Activated CD4-positive, alpha-beta memory T cell treated with anti-CD3 and anti-CD28 coated beads, Interleukin-2, amount 10 ng/mL, durations not matched to agents 7 days and 5 days (primary cell): ENCODE results near the gene ZNF425. TPM values are rescaled to one million over a fixed set of nuclear protein-coding genes. Genes with fewer than 3 reads are reported as not detected.
A peak's percentile ranks its signal among the peaks of the same experiment; 100 is the strongest.
"Not testable (repeated sequence)": the region's sequence is repeated elsewhere in the genome, so short reads cannot be mapped to it uniquely, and the experiment has no call there.

Experiments used
- CTCF ChIA-PET: fragments of 350-600 bp; sonication (Branson Sonifier 250); formaldehyde crosslinking; loops from one replicate; lab custom pipeline; 2021; ENCODE audit warnings: antibody characterized with exemption, inconsistent platforms; lab: Charles Lee
- POLR2A ChIA-PET: fragments of 350-600 bp; sonication (Branson Sonifier 250); formaldehyde crosslinking; loops from one replicate; lab custom pipeline; 2021; ENCODE audit warnings: antibody characterized with exemption; lab: Charles Lee
- DNase-seq: peaks from one replicate; pipeline ENCODE4 v3.0.0-alpha.2; 2020
- H3K27ac Mint-ChIP-seq: one replicate; pipeline ENCODE4 v1.8.0; 2021; ENCODE audit warnings: mild to moderate bottlenecking, mixed read lengths
- H3K27me3 Mint-ChIP-seq: one replicate; pipeline ENCODE4 v1.8.0; 2021; ENCODE audit warnings: mixed read lengths
- H3K36me3 Mint-ChIP-seq: one replicate; pipeline ENCODE4 v1.8.0; 2021; ENCODE audit warnings: low read depth, mixed read lengths
- H3K4me1 Mint-ChIP-seq: one replicate; pipeline ENCODE4 v1.8.0; 2021; ENCODE audit warnings: mixed read lengths
- H3K4me3 Mint-ChIP-seq: one replicate; pipeline ENCODE4 v1.8.0; 2021; ENCODE audit warnings: mild to moderate bottlenecking, mixed read lengths
- H3K9me3 Mint-ChIP-seq: one replicate; pipeline ENCODE4 v1.8.0; 2021; ENCODE audit warnings: mixed read lengths
- total RNA-seq, 2 experiments: library from RNA; stranded (reverse); gene quantifications; one replicate each; pipeline ENCODE4 v1.2.3, GENCODE V29; 2021

The ZNF425 gene
- total RNA-seq, 2 experiments from 2014 or later = 1.1 TPM

DNA sequence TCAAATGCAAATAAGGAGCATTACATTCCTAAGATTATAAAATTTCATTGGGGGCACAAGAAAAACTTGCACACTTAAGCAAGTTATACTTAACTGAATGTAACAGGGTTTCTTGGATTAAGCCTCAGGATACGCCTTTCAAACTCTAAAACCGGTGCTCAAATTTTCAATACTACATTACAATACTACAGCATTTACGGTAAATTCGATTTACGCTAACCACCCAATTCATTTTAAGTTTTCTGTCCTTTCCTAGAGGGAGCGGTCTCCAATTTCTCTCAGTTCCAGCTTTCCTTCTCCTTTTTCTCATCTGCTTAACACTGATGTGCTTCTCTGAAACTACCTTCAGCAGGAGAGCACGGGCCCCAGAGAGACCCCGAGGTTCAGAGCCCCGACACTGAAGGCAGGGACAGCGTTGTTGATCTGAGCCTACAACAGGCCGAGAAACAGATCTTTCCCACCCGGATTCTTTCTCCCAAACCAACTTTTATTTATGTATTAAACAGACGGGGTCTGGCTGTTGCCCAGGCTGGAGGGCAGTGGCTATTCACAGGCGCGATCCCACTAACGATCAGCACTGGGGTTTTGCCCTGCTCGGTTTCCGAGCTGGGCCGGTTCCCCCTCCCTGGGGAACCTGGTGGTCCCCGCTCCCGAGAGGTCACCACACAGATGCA, 798 bp downstream of the ZNF425 start:
- H3K27me3 Mint-ChIP-seq = no peaks in the 10 kb centered on the region
- H3K9me3 Mint-ChIP-seq = no peaks in the 10 kb centered on the region
- ChIA-PET POLR2A (interaction anchor here (0.6 to 4.8 kb wide), 22 partner anchors 10 to 427 kb away, joined by 3 to 83 read pairs (median 4); partner anchors contain the start of genes CUL1, PDIA4, ZNF282 and ZNF398), CTCF (interaction anchor here (0.7 to 4.1 kb wide), 17 partner anchors 10 to 335 kb away, joined by 3 to 49 read pairs (median 4); partner anchors contain the start of genes ZNF282, ZNF398 and ZNF786)
- peaks cover 27% of the 10 kb centered on the region for H3K36me3 Mint-ChIP-seq
- peak overlapping the region; percentile 100 for H3K4me3 Mint-ChIP-seq
- peak overlapping the region; percentile 99 for H3K27ac Mint-ChIP-seq
- no peak for DNase-seq
- H3K4me1 Mint-ChIP-seq = peaks cover 24% of the 10 kb centered on the region

DNA sequence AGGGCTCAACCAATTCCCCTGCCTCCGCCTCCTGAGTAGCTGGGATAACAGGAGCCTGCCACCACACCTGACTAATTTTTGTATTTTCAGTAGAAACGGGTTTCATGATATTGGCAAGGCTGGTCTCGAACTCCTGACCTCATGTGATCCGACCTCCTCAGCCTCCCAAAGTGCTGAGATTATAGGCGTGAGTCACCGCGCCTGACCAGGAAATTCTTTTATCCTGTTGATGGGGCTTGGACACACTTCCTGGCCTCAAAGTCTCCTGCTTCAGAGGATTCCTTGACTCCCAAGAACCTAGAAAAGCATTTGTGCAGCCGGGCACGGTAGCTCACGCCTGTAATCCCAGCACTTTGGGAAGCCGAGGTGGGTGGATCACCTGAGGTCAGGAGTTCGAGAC, 16.2 kb downstream of the ZNF425 start:
- POLR2A ChIA-PET = no interaction called here
- CTCF ChIA-PET = no interaction called here
- Mint-ChIP-seq H3K27me3 (no peaks in the 10 kb centered on the region), H3K36me3 (no peaks in the 10 kb centered on the region), H3K9me3 (no peaks in the 10 kb centered on the region), H3K4me3 (no peak overlapping the region), H3K27ac (no peak overlapping the region), H3K4me1 (no peaks in the 10 kb centered on the region)
- no peak for DNase-seq

DNA sequence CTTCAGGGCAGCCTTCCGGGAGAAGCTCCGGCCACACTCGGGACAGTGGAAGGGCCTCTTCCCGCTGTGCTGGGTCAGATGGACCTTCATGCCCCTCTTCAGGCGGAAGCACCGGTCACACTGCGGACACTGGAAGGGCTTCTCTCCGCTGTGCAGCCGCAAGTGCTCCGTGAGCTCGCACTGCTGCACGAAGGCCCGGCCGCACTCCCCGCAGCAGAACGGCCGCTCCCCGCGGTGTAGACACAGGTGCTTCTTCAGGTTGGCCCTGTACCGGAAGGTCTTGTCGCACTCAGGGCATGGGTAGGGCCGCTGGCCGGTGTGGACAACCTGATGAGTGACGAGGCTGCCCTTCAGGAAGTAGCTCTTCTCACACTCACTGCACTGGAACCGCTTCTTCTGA, 21.4 kb downstream of the ZNF425 start:
- no peaks in the 10 kb centered on the region for H3K27me3 Mint-ChIP-seq

DNA sequence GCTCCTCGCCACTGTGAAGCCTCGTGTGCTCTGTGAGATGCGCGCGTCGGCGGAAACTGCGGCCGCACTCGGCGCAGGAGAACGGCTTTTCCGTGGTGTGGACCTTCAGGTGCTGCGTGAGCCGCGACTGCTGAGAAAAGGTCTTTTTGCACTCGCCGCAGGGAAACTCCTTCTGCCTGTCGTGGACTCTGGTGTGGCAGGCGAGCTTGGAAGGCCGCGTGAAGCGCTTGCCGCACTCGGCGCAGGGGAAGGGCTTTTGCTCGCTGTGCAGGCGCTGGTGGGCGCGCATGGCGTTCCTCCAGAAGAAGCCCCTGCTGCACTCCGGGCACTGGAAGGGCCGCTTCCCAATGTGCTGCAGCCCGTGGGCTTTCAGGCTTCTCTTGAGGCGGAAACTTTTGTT, 21.9 kb downstream of the ZNF425 start:
- POLR2A ChIA-PET = interaction anchor here (1.0 kb wide), 1 partner anchor 22 kb away, joined by 3 read pairs; the partner anchor contains the start of gene ZNF425
- CTCF ChIA-PET = interaction anchor here (0.6 kb wide), 1 partner anchor 12 kb away, joined by 3 read pairs; no protein-coding TSS in a partner anchor
- no peaks in the 10 kb centered on the region for H3K4me1 Mint-ChIP-seq
- no peaks in the 10 kb centered on the region for H3K9me3 Mint-ChIP-seq
- H3K36me3 Mint-ChIP-seq = no peaks in the 10 kb centered on the region
- no peak overlapping the region for H3K4me3 Mint-ChIP-seq
- no peak overlapping the region for H3K27ac Mint-ChIP-seq
- DNase-seq = no peak
- no peaks in the 10 kb centered on the region for H3K27me3 Mint-ChIP-seq

More for the DNA sequence above, 21.4 kb downstream of the ZNF425 start:
- Mint-ChIP-seq H3K27ac (no peak overlapping the region), H3K36me3 (no peaks in the 10 kb centered on the region), H3K9me3 (no peaks in the 10 kb centered on the region), H3K4me3 (no peak overlapping the region), H3K4me1 (no peaks in the 10 kb centered on the region)
- ChIA-PET CTCF (interaction anchor here (0.6 kb wide), 1 partner anchor 13 kb away, joined by 3 read pairs; no protein-coding TSS in a partner anchor), POLR2A (interaction anchor here (1.0 kb wide), 1 partner anchor 22 kb away, joined by 3 read pairs; the partner anchor contains the start of gene ZNF425)
- no peak for DNase-seq

DNA sequence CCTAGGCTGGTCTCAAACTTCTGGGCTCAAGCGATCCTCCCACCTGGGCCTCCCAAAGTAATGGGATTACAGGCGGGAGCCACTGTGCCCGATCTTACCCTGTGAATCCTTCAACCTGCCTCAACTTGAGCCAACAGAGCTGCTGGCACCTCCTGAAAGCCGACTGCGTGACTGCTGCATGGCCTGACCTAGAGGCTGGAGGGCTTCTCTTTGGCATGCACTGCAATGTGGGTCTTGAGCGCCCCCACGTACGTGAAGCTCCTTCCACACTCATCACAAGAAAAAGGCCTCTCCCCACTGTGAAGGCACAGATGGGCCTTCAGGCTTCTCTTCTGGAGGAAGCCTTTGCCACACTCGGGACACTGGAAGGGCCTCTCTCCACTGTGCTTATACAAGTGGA, 22.7 kb downstream of the ZNF425 start:
- H3K4me1 Mint-ChIP-seq = no peaks in the 10 kb centered on the region
- H3K27ac Mint-ChIP-seq = no peak overlapping the region
- no peaks in the 10 kb centered on the region for H3K27me3 Mint-ChIP-seq
- no peaks in the 10 kb centered on the region for H3K36me3 Mint-ChIP-seq
- CTCF ChIA-PET = no interaction called here
- DNase-seq = no peak
- H3K4me3 Mint-ChIP-seq = no peak overlapping the region
- POLR2A ChIA-PET = no interaction called here
- no peaks in the 10 kb centered on the region for H3K9me3 Mint-ChIP-seq

DNA sequence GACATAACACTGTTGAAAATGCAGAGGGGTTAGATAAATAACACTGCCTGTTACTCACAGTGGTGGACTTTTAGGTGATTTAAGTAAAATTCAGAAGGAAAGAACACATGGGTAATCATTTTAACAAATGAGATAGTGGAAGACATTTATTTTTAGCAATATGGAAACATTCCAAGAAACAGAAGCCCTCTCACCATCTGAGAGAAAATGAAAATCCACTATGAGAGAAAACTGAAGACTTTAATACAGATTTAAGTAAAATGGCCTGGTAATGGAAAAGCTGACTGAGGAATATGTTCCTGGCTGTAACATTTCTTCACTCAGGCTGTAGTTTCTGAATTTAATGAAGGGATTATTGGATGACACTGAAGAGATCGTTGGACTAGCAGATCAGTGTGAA, 23.5 kb downstream of the ZNF425 start:
- Mint-ChIP-seq H3K4me3 (no peak overlapping the region), H3K36me3 (no peaks in the 10 kb centered on the region), H3K9me3 (no peaks in the 10 kb centered on the region), H3K27me3 (no peaks in the 10 kb centered on the region), H3K27ac (no peak overlapping the region), H3K4me1 (no peaks in the 10 kb centered on the region)
- ChIA-PET CTCF (no interaction called here), POLR2A (no interaction called here)
- DNase-seq = no peak

DNA sequence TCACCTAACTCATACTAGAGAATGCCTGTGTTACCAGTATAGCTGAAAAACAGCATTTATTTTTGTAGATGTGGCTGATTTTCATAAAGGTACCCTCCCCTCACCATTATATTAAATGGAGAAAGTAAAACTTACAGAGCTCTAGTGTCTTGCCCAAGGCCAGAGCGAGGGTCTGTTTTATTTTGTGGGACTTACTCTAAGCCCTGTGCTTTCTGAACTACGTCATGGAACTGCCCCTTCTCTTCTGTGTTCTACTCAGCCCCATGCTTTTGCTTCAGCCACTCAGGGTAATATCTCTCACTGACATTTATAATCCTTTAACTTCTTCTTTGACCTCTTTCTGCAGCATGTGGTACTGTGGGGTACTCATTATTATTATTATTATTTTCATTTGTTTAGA, 25.3 kb downstream of the ZNF425 start:
- Mint-ChIP-seq H3K27ac (no peak overlapping the region), H3K4me1 (no peaks in the 10 kb centered on the region), H3K27me3 (no peaks in the 10 kb centered on the region), H3K9me3 (no peaks in the 10 kb centered on the region), H3K36me3 (no peaks in the 10 kb centered on the region), H3K4me3 (no peak overlapping the region)
- DNase-seq = no peak
- ChIA-PET POLR2A (interaction anchor here (1.6 kb wide), 1 partner anchor 26 kb away, joined by 5 read pairs; the partner anchor contains the start of gene ZNF425), CTCF (no interaction called here)

DNA sequence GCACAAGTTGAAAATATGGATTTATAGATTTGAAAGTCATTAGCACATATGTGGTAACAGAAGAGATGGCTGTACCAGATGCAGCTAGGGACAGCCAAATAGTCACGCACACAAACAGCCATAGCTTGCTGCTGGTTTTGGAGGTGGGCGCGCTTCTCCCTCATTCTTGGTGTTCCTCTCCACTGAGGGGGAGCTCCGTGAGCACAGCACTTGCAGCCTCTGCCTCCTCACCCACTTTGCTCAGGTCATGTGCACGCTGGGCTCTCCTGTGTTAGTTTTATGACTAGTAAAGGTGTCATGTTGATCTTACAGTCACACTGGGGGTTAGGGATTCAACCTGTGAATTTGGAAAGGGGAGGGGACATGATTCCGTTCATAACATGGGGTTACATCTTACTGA, 27.1 kb downstream of the ZNF425 start:
- Mint-ChIP-seq H3K27me3 (no peaks in the 10 kb centered on the region), H3K27ac (no peak overlapping the region), H3K4me1 (no peaks in the 10 kb centered on the region), H3K4me3 (no peak overlapping the region), H3K9me3 (no peaks in the 10 kb centered on the region), H3K36me3 (no peaks in the 10 kb centered on the region)
- POLR2A ChIA-PET = interaction anchor here (0.7 kb wide), 1 partner anchor 27 kb away, joined by 3 read pairs; the partner anchor contains the start of gene ZNF425
- DNase-seq = no peak
- CTCF ChIA-PET = no interaction called here

DNA sequence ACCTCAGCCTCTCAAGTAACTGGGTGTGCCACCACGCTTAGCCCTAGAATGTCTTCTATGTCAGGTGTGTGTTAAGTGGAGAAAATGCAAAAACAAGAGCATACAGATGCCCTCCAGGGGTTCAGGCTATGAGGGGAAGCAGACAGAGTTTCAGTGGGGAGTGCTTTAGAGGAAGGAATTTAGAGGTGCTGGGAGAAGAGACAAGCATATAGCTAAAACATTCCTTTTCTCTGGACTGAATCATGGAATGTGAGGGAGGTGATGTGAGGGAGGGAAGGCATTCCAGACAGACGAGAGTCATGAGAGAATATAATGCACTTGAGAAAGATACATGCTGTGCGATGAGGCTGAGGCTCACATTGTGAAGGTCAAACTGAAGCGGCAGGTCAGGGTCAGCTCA, 29.0 kb downstream of the ZNF425 start:
- CTCF ChIA-PET = no interaction called here
- H3K9me3 Mint-ChIP-seq = no peaks in the 10 kb centered on the region
- H3K4me1 Mint-ChIP-seq = no peaks in the 10 kb centered on the region
- H3K27me3 Mint-ChIP-seq = no peaks in the 10 kb centered on the region
- H3K27ac Mint-ChIP-seq = no peak overlapping the region
- DNase-seq = no peak
- H3K4me3 Mint-ChIP-seq = no peak overlapping the region
- no peaks in the 10 kb centered on the region for H3K36me3 Mint-ChIP-seq
- POLR2A ChIA-PET = no interaction called here

DNA sequence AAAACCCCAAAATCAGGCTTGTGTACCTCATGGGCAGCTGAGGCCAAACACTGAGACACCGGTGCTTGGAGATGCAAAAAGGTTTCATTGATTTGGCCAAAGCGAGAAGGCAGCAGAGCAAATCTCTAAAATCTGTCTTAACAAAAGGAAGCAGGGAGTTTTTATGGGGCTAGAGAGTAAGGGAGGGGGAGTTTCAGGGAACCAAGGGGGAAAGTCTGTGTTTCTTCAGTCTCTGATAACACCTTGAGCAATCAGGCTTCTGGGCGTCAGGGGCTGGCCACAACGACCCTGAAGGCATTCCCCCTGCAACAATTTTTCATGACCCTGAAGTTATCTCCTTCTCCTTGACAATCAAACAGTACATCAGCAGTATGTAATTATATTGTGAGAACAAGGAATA, 32.9 kb downstream of the ZNF425 start:
- no peaks in the 10 kb centered on the region for H3K27me3 Mint-ChIP-seq
- no peak overlapping the region for H3K27ac Mint-ChIP-seq
- DNase-seq = no peak
- peaks cover 16% of the 10 kb centered on the region for H3K4me1 Mint-ChIP-seq
- CTCF ChIA-PET = interaction anchor here (1.7 to 1.9 kb wide), 3 partner anchors 34 to 88 kb away, joined by 4 to 7 read pairs (median 6); no protein-coding TSS in a partner anchor
- H3K36me3 Mint-ChIP-seq = peaks cover 7% of the 10 kb centered on the region
- POLR2A ChIA-PET = interaction anchor here (1.2 kb wide), 1 partner anchor 32 kb away, joined by 3 read pairs; no protein-coding TSS in a partner anchor
- no peak overlapping the region for H3K4me3 Mint-ChIP-seq
- no peaks in the 10 kb centered on the region for H3K9me3 Mint-ChIP-seq

DNA sequence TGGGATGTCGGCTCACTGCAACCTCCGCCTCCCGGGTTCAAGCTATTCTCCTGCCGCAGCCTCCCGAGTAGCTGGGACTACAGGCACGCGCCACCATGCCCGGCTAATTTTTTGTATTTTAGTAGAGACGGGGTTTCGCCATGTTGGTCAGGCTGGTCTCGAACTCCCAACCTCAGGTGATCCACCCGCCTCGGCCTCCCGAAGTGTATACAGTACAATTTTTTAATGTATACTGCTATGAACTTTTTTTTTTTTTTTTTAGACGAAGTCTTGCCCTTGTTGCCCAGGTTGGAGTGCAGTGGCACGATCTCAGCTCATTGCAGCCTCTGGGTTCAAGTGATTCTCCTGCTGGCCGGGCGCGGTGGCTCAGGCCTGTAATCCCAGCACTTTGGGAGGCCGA, 33.9 kb downstream of the ZNF425 start:
- ChIA-PET CTCF (interaction anchor here (0.8 to 2.5 kb wide), 5 partner anchors 12 to 87 kb away, joined by 3 to 11 read pairs (median 6); partner anchors contain the start of gene ZNF398), POLR2A (interaction anchor here (0.7 to 1.0 kb wide), 2 partner anchors 26 to 103 kb away, joined by 3 read pairs; partner anchors contain the start of gene ZNF282)
- DNase-seq, H3K27ac Mint-ChIP-seq, H3K9me3 Mint-ChIP-seq, H3K4me3 Mint-ChIP-seq, H3K27me3 Mint-ChIP-seq: not testable (repeated sequence)
- peaks cover 20% of the 10 kb centered on the region for H3K4me1 Mint-ChIP-seq
- H3K36me3 Mint-ChIP-seq = peaks cover 12% of the 10 kb centered on the region

DNA sequence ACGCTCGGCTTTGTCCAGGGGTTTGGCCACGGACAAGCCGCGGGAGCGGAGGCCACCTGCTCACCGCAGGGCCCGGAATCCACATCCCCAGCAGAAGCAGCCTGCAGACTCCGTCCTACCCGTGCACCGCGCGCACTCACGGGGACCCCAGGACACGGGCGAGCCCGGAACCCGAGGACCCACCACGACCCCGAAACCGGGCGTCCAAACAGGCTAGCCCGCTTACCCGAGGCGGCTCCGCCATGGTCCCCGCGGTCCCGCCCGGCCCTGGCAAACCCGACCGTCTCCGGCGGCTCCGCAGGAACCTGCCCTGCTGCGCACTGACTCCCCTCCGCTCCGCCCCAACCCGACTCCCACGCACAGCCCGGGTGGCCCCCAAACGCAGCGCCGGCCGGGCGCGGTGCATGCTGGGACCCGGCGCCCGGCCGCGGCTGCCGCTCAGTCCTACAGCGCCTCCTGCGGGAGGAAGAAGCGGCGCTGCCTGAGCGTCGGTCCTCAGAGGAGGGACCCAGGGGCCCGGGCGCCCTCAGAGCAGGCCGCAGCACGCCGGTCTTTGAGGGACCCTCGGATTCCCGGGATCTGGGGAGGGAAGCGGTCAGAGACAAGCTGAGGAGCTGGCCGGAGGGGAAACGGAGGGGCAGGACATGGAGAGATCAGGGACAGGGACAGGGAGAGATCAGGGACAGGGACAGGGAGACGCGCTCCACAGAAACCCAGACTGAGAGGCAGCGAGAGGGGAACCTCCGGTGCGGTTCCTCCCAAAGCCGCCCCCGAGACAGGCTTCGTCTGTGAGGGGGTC, 35.5 kb downstream of the ZNF425 start, which contains the start of gene ZNF786:
Gene ZNF786, minus strand, starts transcription at position 322 of the 799 bp plus-strand sequence. Its CDS starts 78 bp downstream, at position 244.
- Mint-ChIP-seq H3K27me3 (no peaks in the 10 kb centered on the region), H3K27ac (peak within 1 kb of the TSS; percentile 98), H3K4me3 (peak within 1 kb of the TSS; percentile 97), H3K4me1 (peaks cover 20% of the 10 kb centered on the region), H3K36me3 (peaks cover 20% of the 10 kb centered on the region), H3K9me3 (peaks cover 2% of the 10 kb centered on the region)
- POLR2A ChIA-PET = interaction anchor here (1.0 kb wide), 2 partner anchors 25 to 57 kb away, joined by 3 to 4 read pairs; partner anchors contain the start of gene ZNF398
- DNase-seq = peak; percentile 90
- CTCF ChIA-PET = interaction anchor here (0.6 to 2.5 kb wide), 6 partner anchors 25 to 103 kb away, joined by 3 to 11 read pairs (median 3); partner anchors contain the start of genes ZNF398 and ZNF425
